HG03025 (cell line): ENCODE data around the gene ARHGAP26.
"Not testable (repeated sequence)": the region's sequence is repeated elsewhere in the genome, so short reads cannot be mapped to it uniquely, and the experiment has no call there.

Experiments
- ATAC-seq: cut with Tn5 transposase; IDR thresholded peaks from one replicate; pipeline ENCODE4 v1.9.1; 2021; ENCODE audit warnings: mild to moderate bottlenecking, moderate library complexity; ENCODE audit not compliant: unreplicated experiment, low FRiP score

ARHGAP26 gene

DNA sequence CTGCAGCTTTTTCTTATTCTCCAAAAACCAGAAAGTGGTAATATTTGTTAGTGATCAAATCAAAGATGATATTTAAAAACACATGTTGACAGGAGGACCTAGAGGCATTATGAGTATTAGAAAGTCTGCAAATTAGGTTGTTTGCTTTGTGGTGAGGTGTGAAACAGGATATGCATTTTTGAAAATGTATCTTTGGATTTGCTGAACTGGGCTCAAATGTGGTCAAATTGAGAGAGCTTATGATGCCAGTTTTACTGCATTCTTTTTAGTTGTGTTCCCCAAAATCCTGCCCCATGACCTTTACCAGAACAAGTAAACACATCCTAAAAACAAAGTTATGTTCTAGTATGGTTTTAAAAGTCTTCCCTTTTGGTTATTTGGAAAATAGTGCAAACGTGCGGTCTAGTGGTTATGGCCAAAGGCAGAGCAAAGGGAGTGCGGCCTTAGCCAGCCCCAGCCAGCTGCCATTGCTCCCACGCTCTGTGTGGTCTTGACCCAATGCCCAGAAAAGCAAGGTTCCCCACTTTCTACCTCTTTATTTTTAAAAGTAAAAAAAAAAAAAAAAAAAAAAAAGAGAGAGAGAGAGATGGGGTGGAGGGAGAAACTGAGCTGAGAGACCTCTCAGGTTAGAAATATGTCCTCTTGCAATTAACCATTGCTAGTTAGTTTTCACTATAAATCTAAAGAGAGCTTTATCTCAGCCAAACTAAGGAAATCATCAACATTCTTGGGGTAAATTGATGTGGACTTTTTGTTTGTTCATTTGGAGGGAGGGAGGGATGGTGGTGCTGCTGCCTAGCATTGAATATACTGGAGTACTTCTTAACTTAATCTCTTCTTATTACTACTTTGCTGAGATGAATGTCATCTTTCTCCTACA lies 176.6 kb downstream of the ARHGAP26 start:
- no peak for ATAC-seq

DNA sequence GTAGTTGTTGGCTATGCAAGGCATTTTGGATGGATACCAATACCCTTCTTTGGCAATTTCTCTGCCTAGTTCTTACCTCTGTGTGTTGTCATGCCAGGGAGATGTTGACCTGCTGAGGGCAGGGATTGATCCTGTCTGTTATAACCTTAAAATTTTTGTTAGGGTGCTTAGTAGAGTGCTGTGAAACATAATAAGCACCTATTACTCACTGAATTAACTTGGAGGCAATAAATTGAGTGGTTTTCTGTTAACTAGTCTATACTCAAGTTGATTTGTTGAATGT lies 177.2 kb downstream of the ARHGAP26 start:
- no peak for ATAC-seq

DNA sequence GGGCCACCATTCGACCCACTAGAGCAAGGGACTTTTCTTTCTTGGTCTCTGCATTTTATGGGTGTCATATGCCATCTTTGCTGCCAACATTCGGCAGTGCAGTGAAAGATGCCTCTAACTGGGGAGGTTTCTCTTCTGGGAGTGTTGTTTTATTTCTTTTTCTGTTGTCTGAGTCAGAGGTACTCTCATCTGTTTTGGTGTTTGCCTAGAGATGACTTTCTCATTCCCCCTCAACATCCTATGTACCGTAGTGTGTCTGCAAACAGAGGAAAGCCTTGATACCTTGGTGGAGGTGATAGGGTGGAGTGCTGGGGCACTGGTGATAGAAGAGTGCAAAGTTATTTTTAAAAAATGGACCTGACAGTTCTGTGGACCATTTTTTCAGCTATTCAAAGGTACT lies 182.1 kb downstream of the ARHGAP26 start:
- ATAC-seq, result no peak

DNA sequence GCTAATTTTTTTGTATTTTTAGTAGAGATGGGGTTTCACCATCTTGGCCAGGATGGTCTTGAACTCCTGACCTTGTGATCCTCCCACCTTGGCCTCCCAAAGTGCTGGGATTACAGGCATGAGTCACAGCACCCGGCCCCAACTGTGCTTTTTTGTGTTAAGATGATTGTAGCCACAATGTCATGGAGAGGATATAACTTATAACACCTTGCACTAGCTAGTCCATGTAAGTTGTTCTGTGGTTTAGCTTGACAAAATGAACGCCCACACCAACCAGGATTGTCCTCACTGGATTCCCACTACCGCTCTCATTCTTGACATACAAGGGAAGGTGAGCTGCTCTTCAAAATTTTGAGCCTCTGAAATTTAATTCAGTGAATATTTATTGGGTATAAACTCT lies 182.7 kb downstream of the ARHGAP26 start:
- not testable (repeated sequence) for ATAC-seq

DNA sequence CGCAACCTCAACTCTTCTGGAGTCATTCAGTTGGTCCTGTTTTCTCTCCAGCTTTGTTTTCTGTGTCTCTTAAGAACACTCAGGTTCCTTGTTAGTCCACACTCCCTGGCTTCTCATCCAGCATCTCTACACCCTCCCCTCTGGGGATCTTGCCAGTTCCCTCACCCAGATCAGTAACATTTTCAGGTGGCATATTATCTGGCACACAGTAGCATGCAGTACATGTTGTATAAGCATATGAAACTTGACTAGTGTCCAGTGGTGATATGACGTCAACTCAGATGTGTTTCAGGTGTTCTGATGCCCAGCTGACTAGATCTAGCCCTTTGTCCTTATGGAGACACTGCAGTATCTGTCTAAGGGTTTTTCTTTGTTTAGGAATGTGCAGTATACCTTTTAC lies 184.3 kb downstream of the ARHGAP26 start:
- ATAC-seq, result no peak

DNA sequence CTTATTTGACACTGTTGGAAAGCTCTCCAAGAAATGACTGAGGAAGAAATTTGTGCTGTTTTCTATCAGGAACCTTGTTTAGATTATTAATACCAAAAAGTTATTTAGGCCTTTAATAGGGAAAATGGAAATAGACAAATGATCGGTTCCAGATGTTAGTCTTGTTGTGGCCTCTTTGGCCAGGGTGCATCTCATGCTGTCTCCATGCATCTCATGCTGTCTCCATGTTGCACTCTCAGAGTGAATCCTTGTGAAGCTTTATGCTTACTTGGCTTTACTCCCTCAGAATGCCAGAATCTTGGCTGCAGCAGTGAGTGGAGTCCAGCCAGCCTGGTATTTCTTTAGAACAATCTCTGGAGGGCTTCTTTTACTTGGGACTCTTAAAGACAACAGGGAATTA lies 185.5 kb downstream of the ARHGAP26 start:
- ATAC-seq, result no peak

DNA sequence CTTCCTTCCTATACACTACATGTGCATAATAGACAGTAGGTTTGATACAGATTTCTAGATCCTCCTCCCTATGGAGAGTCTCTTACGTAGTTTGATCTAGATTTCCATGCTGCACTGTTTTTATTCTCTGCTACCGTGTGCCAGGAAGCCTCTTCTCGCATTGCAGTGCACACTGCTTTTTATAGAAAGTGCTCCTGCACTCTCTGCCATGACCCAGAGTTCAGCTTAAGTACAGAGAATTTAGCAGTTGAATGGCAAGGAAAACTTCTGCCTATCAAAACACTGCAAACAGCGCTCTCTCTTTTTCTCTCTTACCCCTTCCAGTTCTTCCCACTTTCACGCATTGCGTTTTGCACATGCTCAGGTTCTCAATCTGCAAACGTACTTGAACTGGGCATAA lies 187.4 kb downstream of the ARHGAP26 start:
- ATAC-seq, result no peak

DNA sequence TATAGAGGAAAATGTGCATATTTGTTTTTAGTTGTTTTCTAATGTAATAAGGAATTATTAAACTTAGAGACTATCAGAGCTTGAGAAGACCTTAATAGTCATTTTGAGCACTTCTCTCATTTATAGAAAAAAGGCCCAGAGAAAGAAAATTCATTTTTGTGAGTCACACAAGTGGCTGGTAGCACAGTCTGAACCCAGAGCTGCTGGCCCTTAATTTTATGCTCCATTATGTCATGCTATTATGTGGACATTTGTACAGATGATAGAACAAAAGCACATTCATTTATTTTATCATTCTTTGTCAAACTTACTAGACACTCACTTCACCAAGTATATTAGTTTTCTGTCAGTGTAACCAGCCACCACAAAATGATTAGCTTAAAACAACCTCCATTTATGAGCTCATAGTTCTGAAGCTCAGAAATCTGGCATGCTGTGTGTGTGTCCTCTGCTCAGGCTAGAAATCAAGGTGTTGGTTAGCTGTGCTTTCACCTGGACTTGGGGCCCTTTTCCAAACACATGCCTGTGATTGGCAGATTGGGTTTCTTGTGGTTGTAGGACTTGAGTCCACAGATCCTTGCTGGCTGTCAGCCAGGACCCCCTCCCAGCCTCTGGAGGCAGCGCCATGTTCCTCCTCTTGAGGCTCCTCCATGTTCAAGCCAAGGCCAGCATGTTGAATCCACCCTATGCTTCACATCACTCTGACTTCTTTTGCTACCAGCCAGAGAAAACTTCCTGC lies 188.9 kb downstream of the ARHGAP26 start:
- no peak for ATAC-seq

DNA sequence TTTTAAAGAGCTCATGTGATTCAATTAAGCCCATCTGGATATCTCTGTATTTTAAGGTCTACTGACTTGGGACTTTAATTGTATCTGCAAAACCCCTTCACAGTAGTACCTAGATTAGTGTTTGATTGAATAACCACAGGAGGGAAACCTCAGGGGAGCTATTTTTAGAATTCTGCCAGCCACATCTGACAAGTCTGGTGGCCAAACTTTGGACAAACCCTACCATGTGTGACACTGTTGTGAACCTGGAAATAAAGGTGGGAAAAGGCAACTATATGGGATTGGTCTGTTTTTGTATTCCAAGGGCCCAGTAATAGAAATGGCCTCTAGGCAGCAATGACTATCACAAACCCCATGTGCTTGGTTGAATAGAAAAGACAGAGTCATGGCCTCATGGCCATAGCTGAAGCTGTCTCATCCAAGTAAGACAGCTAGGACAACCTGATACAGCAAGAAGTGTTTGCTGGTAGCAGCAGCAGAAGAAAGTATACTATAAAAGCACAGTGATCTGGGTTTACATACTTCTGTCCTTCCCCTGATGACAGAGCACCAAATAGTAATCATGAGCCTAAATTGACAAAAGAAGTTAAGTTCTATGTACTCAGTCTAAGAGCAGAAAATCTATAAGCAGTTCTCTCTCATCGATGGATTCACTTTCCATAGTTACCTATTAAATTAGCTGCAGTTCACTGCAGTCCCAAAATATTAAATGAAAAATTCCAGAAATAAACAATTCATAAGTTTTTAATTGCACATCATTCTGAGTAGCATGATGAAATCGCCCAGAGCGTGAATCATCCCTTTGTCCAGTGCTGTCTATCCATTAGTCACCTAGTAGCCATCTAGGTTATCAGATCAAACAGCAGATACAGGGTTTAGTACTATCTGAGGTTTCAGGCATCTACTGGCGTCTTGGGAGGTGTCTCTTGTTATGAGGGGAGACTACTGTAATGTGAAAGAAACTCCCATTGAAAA lies 189.8 kb downstream of the ARHGAP26 start:
- no peak for ATAC-seq

DNA sequence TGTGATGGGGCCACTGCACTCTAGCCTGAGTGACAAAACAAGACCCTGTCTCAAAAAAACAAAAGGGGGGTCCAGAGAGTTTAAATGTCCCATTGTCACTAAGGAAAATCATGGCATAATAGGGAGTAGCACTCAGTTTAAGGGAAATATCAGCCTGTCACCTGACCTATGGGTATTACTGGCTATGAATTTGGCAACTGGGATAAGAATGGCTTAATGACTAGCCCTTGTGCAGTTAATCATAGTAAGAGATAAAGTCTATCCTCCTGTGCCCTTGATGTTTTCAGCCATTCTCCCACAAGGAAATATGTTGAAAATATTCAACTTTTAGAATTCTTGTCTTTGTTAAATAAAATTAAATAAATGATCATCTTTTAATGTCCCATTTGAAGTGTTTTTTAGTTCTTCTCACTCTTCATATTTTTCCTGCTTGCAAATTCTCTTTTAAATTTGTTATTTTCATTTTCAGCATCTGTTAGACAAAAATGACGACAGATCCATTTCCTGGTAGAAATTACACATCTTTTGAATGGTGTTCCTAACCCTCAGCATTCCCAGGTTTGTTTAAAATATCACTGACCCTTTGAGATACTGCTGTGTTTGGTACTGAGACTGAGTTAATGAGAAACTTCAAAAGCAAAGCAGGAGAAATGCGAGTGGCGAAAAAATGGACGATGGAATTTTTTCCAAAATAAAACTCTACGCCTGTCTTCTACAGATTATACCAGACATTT lies 191.4 kb downstream of the ARHGAP26 start:
- no peak for ATAC-seq

DNA sequence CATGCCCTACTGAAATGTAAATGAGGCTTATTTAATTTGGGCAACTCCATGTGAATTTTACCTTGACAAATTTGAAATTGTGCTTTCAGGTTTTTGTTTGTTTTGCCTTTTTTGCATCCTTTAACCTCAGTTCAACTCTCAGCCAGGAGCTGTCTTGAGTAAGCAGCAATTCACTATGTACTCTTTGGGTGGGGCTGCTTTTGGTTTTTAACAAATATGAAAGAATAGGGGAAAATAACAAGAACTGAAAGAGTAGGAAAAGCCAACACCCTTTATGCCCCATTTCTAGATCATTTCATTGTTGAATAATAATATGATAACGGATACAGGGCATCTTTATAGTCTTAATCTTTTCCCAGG lies 192.0 kb downstream of the ARHGAP26 start:
- no peak for ATAC-seq

DNA sequence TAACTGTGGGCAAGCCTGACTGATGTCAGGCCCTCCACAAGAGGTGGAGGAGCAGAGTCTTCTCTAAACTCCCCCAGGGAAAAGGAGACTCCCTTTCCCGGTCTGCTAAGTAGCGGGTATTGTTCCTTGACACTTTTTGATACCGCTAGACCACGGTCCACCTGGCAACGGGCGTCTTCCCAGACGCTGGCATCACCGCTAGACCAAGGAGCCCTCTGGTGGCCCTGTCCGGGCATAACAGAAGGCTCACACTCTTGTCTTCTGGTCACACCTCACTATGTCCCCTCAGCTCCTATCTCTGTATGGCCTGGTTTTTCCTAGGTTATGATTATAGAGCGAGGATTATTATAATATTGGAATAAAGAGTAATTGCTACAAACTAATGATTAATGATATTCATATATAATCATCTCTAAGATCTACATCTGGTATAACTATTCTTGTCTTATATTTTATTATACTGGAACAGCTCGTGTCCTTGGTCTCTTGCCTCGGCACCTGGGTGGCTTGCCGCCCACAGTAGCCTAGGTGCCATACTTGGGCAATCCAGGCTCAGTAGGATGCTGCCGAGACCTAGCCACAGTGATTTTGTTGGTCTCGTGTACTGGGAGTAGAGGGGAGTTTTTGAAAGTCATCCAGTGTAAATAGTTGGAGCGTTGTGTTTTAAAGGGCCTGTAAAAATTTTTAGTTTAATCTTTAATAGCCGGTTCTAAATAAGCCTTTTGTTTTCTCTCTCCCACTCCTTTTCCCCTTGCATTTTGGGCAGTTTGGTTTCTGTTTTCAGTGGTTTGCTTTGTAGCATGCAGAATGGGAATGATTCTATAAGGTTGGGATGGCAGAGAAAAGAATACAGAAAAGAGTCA lies 195.3 kb downstream of the ARHGAP26 start:
- not testable (repeated sequence) for ATAC-seq

DNA sequence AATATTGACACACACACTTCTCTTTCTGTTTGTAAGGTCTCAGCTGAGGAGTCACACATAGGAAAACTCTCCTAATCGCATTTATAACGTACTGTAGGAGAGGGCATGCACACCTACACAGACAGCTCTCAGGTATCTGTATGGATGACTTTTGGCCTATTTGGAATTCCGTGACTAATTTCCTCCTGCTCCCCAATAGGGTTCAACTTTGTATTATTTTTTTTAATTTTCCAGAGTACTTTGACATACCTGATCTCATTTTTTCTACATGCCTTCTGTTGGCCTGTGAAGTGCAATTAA lies 195.9 kb downstream of the ARHGAP26 start:
- no peak for ATAC-seq

DNA sequence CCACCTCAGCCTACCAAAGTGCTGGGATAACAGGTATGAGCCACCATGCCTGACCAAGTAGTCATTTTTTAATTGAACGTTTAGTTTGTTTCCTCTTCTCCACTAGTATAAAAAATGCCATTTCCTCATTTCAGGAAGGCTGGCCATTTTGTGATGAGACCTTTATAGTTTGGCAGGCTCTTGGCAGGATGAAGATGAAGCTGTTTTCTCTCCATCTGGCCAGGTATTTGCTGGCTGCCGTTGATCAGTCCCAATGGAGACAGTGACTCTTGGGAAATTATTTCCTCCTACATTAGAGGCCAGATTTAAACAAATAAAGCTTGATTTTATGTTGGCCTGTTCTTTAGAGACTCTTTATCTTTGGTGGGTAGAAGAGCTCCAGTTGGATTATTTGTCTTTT lies 199.0 kb downstream of the ARHGAP26 start:
- no peak for ATAC-seq

DNA sequence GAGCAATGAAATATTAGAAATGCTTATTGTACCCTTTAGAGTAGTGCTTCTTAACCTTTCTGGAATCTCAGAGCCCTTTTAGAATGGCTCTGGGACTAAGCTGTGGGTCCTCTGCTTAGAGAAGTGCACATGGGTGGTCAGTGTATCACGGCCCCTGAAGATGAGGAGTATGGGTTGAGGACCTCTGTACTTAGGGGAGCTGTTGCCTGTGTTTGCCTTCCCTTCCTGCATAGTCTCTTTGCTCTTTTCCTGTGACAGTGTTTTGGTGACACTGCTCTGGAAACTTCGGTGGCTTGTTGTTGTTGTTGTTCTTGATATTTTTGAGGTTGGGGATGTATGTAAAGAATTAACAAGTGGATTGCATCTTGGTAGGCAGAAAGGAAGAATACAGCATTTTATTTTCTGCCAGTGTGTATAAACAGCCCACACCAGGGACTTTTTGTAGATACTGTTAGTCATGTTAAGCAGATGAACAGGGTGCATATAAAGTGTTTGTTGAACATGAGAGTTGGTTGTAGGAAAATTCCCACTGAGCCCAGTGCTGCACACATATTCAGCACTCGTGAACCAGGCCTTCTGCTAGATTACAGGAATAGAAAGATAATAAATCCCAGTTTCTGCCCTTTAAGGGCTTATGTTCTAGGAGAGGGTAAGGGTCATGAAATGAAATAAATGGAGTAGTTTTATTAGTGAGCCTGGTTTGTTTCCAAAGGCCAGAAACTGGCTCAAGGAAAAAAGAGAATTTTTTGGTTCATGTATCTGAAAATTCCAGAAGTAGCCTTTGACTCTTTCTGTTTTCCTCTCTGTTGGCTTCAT lies 199.7 kb downstream of the ARHGAP26 start:
- no peak for ATAC-seq

DNA sequence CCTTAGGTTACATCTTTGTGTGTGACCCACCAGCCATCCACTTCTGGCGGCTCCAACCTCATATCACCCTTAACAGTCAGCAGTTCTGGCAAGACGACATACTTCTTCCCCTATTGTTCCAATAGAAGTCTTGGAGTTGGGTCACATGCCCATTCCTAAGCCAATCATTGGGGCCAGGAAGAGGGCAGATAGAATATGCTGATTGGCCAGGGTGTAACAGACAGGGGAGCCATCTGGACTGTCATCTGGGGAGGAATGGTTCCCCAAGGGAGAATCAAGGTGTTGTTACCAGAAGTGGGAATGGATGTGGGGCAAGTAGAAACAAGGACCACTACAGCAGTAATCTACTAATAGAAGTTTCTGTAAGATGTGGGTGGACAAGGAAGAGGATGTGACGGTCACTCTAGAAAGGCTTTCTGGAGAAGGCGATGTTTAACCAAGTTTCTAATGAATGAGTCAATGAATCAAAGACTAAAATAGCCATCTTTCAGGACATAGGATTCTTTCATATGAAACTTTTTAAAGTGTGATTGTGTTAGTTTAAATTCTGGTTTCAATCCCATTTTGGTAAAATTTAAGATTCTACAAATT lies 200.4 kb downstream of the ARHGAP26 start:
- no peak for ATAC-seq

DNA sequence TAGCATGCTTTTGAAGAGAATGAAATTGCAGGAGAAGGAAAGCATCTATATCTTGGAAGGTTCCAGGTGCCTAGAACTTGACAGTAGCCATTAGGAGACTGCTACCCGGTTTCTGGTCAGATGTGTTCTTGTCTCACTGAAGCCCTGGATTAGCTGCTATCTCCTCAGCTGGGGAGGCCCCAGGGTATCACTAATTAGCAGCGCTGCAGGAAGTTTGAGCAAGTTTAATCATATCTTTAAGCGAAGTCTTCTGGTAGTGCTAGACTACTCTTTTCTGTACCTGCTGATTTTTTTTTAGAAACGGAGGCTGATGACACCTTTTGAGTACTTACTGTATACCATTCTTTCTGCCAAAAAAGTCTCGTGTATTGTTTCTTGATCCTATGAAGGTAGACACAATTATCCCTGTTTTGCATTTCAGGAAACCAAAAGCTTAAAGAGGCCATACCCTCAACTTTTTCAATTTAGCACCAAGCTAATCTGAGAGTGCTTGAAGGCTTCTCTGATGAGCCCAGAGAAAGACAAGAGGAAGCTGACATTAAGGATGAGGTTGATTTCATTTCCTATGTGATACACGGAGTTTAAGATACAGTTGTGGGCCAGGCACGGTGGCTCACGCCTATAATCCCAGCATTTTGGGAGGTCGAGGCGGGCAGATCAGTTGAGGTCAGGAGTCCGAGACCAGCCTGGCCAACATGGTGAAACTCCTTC lies 201.3 kb downstream of the ARHGAP26 start:
- ATAC-seq, result no peak

DNA sequence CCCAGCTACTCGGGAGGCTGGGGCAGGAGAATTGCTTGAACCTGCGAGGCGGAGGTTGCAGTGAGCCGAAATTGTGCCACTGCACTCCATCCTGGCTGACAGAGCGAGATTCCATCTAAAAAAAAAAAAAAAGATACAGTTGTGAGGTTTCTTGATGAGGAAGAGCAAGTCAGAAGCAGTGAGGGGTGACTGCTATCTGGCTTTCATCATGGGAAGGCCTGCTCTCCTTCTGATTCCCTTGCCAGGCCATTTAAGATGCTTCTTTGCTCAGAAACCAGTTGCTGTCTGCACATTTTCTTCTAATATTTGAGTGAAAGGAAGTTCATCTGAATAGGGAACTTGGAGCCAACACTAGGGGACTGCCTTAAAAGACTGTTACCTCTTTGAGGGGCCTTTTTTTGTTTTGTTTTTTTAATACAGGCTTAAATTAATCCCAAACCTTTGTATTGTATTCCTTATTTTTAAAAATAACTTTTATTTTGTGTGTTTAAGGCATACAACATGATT lies 201.9 kb downstream of the ARHGAP26 start:
- no peak for ATAC-seq
